BLaER1 treated with 17β-estradiol and CSF1 and Interleukin-3, amounts not matched to agents 10 nM and 100 nM (cell line): Measurements from ENCODE around the gene KRT74.

ENCODE experiments used
- H3K27ac ChIP-seq, 11 experiments: shearing (Covaris generic); formaldehyde crosslinking; 2 replicates each; pipeline ENCODE4 v1.8.1; 2022
- H3K27me3 ChIP-seq, 11 experiments: shearing (Covaris generic); formaldehyde crosslinking; 2 replicates each; pipeline ENCODE4 v1.8.1; 2022
- H3K36me3 ChIP-seq, 11 experiments: shearing (Covaris generic); formaldehyde crosslinking; 2 replicates each; pipeline ENCODE4 v1.8.1; 2022
- H3K4me1 ChIP-seq, 10 experiments: shearing (Covaris generic); formaldehyde crosslinking; 2 replicates each; pipeline ENCODE4 v1.8.1; 2022
- H3K4me2 ChIP-seq, 11 experiments: shearing (Covaris generic); formaldehyde crosslinking; 2 replicates each; pipeline ENCODE4 v1.8.1; 2022
- H3K4me3 ChIP-seq, 10 experiments: shearing (Covaris generic); formaldehyde crosslinking; 2 replicates each; pipeline ENCODE4 v1.8.1; 2022
- H3K9ac ChIP-seq, 11 experiments: shearing (Covaris generic); formaldehyde crosslinking; 2 replicates each; pipeline ENCODE4 v1.8.1; 2022
- H3K9me3 ChIP-seq, 11 experiments: shearing (Covaris generic); formaldehyde crosslinking; replicated peaks in 1 of 11; 2 replicates each; pipeline ENCODE4 v1.8.1; 2022
- H4K20me1 ChIP-seq, 11 experiments: shearing (Covaris generic); formaldehyde crosslinking; 2 replicates each; pipeline ENCODE4 v1.8.1; 2022
- Cebpa-rat ChIP-seq, 11 experiments: shearing (Covaris generic); IDR thresholded peaks; 2 replicates each; pipeline ENCODE4 v1.8.1; 2022

KRT74 gene

DNA sequence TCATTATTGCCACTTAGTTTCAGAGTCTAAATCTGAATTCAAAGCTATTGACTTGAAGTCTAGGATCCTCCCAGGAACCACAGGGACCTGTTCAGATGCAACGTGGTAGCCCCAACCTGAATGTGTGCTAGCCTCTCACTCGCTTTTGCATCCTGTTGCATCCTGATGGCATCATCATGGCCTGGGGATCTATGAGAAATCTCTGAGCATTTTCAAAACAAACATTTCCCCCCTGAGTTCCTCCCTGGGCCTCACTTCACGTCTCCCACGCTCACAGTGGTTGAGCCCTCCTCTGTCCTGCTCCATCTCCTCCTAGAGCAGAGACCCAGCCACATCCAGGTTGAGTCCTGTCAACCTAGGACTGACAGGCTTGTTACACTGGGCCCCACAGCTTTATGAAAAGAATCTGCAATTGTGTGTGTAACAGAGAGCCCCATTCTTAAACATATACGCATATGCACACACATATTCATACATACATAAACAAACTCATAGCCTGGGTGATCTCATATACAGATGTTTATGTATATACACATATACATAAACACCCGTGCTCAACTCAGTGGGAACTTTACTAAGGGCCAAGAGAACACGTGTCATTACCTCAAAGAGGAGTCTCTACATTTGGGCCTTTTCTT is 33.1 kb upstream of the KRT74 start:
- H3K9ac ChIP-seq: no peak overlapping the region
- H4K20me1 ChIP-seq: no peaks in the 10 kb centered on the region
- H3K4me1 ChIP-seq: no peaks in the 10 kb centered on the region
- H3K9me3 ChIP-seq: 0 out of 22 replicates have a peak, but pooled peaks cover 0 to under 1% (median 0%) of the 10 kb centered on the region in 11 experiments
- H3K4me3 ChIP-seq: no peak overlapping the region
- H3K4me2 ChIP-seq: no peak overlapping the region
- H3K27me3 ChIP-seq: no peaks in the 10 kb centered on the region
- no peak for TF ChIP-seq Cebpa-rat (IDR thresholded peaks at IDR 0.05)
- no peak overlapping the region for H3K27ac ChIP-seq
- no peaks in the 10 kb centered on the region for H3K36me3 ChIP-seq

DNA sequence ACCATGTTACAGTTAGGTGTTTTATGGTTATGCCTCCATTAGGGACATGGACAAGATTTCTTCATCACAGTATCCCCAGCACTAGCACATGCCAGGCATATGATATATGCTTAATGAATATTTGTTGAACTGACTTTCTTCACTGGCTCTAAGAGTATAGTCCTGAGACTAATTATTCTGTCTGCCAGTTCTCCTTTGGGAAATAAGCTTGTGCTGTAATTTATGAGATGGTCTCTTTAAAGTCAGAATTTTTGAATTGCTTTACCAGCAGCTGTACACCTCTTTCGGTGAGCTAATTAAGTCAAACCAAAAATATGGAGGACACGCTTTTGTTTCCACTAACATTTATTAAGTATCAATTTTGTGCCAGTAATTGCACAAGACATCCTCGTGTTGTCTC is 32.5 kb upstream of the KRT74 start:
- Histone ChIP-seq H3K27me3 (no peaks in the 10 kb centered on the region), H3K27ac (no peak overlapping the region)

DNA sequence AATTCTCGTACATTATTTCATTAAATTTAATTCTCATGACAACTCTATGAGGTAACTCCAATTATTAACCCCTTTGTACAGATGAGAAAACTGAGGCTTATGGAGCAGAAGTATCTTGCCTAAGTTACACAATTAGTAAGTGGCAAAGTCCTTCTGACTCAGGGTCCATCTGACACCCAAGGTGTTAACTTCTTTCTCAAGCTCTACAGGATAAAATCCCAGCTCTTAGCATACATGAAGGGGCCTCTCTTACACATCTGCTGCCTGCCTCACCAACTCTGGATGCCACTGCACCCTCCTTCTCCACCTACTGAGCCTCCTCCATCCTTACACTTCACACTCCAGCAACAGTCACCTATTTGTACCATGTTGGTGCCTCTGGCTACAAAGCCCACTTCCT is 31.9 kb upstream of the KRT74 start:
- Histone ChIP-seq H3K4me3 (no peak overlapping the region), H3K9ac (no peak overlapping the region), H3K36me3 (no peaks in the 10 kb centered on the region), H4K20me1 (no peaks in the 10 kb centered on the region), H3K27ac (no peak overlapping the region), H3K9me3 (peaks cover 0 to 11% (median 9%) of the 10 kb centered on the region in 11 experiments; a peak in 15 of 22 replicates), H3K4me2 (no peak overlapping the region), H3K27me3 (no peaks in the 10 kb centered on the region), H3K4me1 (no peaks in the 10 kb centered on the region)
- no peak for TF ChIP-seq Cebpa-rat (IDR thresholded peaks at IDR 0.05)

More for the DNA sequence above, 32.5 kb upstream of the KRT74 start:
- peaks cover 0 to 7% (median 4%) of the 10 kb centered on the region in 11 experiments; a peak in 14 of 22 replicates for H3K9me3 ChIP-seq
- no peak overlapping the region for H3K9ac ChIP-seq
- no peak overlapping the region for H3K4me2 ChIP-seq
- no peaks in the 10 kb centered on the region for H4K20me1 ChIP-seq
- H3K36me3 ChIP-seq: no peaks in the 10 kb centered on the region
- H3K4me1 ChIP-seq: no peaks in the 10 kb centered on the region
- no peak overlapping the region for H3K4me3 ChIP-seq
- TF ChIP-seq Cebpa-rat (IDR thresholded peaks at IDR 0.05): no peak

DNA sequence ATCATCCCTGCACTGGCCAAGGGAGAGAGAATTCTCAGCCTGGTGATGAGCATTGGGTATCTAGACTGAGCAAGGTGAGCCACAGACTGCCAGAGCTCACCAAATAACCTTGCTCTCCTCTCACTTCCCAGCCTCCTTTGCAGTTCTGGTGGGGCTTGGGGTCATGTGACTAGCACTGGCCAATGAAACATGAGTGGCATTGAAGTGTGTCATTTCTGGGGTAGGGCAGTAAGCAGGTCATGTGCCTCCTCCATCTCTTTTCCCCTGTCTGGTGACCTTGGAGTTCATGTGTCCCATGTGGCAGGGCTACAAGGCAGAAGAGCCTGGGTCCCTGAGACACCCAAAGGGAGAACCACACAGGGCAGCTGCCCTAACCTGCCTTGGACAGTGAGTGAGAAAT is 31.2 kb upstream of the KRT74 start:
- Histone ChIP-seq H3K4me2 (no peak overlapping the region), H4K20me1 (no peaks in the 10 kb centered on the region), H3K27ac (no peak overlapping the region), H3K4me1 (no peaks in the 10 kb centered on the region), H3K9ac (no peak overlapping the region), H3K4me3 (no peak overlapping the region), H3K27me3 (no peaks in the 10 kb centered on the region), H3K9me3 (peaks cover 0 to 13% (median 9%) of the 10 kb centered on the region in 11 experiments; a peak in 15 of 22 replicates), H3K36me3 (no peaks in the 10 kb centered on the region)
- no peak for TF ChIP-seq Cebpa-rat (IDR thresholded peaks at IDR 0.05)

DNA sequence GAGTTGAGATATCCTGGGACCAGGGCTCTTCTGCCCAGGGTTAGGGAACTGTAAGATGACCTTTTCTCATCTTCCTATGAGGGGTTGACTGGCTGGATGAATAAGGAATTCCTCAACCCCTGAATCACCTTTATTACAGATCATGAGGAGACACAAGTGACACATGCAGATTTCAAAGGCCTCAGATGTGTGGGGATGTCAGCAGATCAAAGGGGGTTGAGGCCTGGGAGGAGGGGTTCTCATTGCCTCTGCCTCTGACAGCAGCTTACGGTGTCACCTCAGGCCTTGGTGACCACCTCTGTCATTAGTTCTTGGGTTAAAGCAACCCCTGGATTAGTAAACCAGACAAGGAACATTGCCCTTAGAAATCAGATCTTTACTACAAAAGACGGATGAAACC is 29.7 kb upstream of the KRT74 start:
- Histone ChIP-seq H3K9me3 (peaks cover 0 to 13% (median 9%) of the 10 kb centered on the region in 11 experiments; a peak in 15 of 22 replicates), H3K36me3 (no peaks in the 10 kb centered on the region), H3K27me3 (no peaks in the 10 kb centered on the region), H3K4me2 (no peak overlapping the region), H4K20me1 (no peaks in the 10 kb centered on the region), H3K4me3 (no peak overlapping the region), H3K4me1 (no peaks in the 10 kb centered on the region), H3K27ac (no peak overlapping the region), H3K9ac (no peak overlapping the region)
- TF ChIP-seq Cebpa-rat (IDR thresholded peaks at IDR 0.05): no peak

DNA sequence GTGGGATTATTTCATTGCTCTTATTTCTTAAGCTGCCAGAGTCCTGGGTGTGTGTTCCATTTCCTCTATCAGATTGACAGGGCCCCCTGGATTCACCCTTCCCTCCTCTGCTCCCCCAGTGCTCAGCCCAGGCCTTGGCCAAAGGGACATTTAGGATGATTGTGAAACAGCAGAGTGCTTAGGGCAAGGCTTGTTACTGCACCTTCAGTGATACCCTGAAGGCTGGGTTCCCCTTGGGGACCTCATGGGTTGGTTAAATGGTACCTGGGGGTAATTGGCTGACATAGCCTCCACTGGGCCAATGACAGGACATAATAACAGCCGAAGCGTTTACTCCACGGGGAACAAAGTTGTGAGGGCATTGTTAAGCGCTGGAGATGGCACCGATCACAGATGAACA is 28.9 kb upstream of the KRT74 start:
- no peak overlapping the region for H3K4me2 ChIP-seq
- no peak overlapping the region for H3K9ac ChIP-seq
- H3K4me3 ChIP-seq: no peak overlapping the region
- H3K36me3 ChIP-seq: no peaks in the 10 kb centered on the region
- no peaks in the 10 kb centered on the region; a peak in 1 of 22 replicates for H4K20me1 ChIP-seq
- H3K27ac ChIP-seq: no peak overlapping the region
- no peaks in the 10 kb centered on the region for H3K27me3 ChIP-seq
- H3K4me1 ChIP-seq: no peaks in the 10 kb centered on the region
- no peak for TF ChIP-seq Cebpa-rat (IDR thresholded peaks at IDR 0.05)
- H3K9me3 ChIP-seq: peaks cover 0 to 13% (median 9%) of the 10 kb centered on the region in 11 experiments; a peak in 15 of 22 replicates

DNA sequence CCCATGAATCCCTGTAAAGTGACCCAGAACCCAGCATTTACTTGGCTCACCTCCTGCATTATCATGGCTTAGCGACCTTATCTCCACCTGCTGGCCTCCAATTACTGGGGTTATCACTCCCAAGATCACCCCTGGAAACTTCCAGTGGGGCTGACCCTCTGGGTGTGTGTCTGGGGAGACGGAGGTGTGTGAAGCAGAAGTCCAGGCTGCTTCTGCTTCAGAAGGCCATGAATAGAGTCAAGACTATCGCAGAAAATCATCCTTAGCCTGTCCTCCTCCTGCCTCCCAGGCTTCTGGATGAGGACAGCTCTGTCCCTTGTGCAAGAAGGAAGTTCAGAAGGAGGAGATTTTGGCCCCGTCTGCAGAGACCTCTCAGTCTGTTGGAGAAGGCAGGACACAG is 28.0 kb upstream of the KRT74 start:
- Histone ChIP-seq H3K9ac (no peak overlapping the region), H3K4me2 (no peak overlapping the region), H3K36me3 (no peaks in the 10 kb centered on the region), H3K27ac (no peak overlapping the region), H3K4me3 (no peak overlapping the region), H3K27me3 (no peaks in the 10 kb centered on the region), H3K4me1 (no peaks in the 10 kb centered on the region), H4K20me1 (no peaks in the 10 kb centered on the region; a peak in 1 of 22 replicates), H3K9me3 (peaks cover 0 to 13% (median 9%) of the 10 kb centered on the region in 11 experiments; a peak in 15 of 22 replicates)
- TF ChIP-seq Cebpa-rat (IDR thresholded peaks at IDR 0.05): no peak

DNA sequence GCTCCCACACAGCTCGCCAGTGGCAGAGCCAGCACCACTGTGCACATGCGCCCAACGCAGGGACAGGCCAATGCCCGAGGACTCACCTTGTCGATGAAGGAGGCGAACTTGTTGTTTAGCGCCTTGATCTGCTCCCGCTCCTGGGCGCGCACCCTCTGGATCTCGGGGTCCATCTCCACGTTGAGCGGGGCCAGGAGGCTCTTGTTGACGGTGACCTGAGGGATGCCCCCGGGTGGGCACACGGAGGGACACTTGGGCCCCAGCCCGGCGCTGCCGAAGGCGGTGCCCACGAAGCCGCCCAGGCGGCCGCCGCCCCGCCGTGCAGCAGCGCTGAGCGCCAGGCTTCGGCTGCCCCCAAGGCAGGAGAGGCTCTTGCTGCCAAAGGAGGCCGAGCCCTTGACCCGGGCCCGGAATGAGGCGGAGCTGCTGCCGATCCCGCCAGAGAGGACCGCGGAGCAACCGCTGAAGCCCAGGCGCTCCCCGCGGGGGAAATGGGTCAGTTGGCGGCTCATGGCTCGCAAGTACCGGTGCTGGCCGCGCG is 27.4 kb upstream of the KRT74 start, which contains the start of gene KRT72:
Gene KRT72 (minus strand): TSS at position 523 of the 541 bp plus-strand sequence. CDS start 11 bp downstream, at position 512.
- no peak for TF ChIP-seq Cebpa-rat (IDR thresholded peaks at IDR 0.05)
- peaks cover 0 to 13% (median 9%) of the 10 kb centered on the region in 11 experiments; a peak in 15 of 22 replicates for H3K9me3 ChIP-seq
- H3K4me1 ChIP-seq: no peaks in the 10 kb centered on the region
- no peaks in the 10 kb centered on the region for H3K27me3 ChIP-seq
- H3K9ac ChIP-seq: no peak within 1 kb of the TSS
- no peak within 1 kb of the TSS for H3K27ac ChIP-seq
- no peak within 1 kb of the TSS for H3K4me2 ChIP-seq
- no peaks in the 10 kb centered on the region; a peak in 1 of 22 replicates for H4K20me1 ChIP-seq
- no peaks in the 10 kb centered on the region for H3K36me3 ChIP-seq
- no peak within 1 kb of the TSS for H3K4me3 ChIP-seq

DNA sequence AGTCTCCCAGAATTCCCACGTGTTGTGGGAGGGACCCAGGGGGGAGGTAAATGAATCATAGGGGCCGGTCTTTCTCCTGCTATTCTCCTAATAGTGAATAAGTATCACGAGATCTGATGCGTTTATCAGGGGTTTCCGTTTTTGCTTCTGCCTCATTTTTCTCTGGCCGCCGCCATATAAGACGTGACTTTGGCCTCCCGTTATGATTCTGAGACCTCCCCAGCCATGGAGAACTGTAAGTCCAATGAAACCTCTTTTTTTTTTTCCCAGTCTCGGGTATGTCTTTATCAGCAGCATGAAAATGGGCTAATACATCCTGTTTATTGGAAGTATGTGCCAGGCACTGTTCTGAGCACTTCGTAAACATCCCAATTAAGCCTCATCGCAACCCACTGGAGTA is 26.8 kb upstream of the KRT74 start:
- Histone ChIP-seq H3K36me3 (no peaks in the 10 kb centered on the region), H4K20me1 (no peaks in the 10 kb centered on the region; a peak in 1 of 22 replicates), H3K27me3 (no peaks in the 10 kb centered on the region), H3K4me2 (no peak overlapping the region), H3K27ac (no peak overlapping the region), H3K9me3 (peaks cover 0 to 13% (median 9%) of the 10 kb centered on the region in 11 experiments; a peak in 15 of 22 replicates), H3K4me1 (no peaks in the 10 kb centered on the region), H3K9ac (no peak overlapping the region), H3K4me3 (no peak overlapping the region)
- TF ChIP-seq Cebpa-rat (IDR thresholded peaks at IDR 0.05): no peak

DNA sequence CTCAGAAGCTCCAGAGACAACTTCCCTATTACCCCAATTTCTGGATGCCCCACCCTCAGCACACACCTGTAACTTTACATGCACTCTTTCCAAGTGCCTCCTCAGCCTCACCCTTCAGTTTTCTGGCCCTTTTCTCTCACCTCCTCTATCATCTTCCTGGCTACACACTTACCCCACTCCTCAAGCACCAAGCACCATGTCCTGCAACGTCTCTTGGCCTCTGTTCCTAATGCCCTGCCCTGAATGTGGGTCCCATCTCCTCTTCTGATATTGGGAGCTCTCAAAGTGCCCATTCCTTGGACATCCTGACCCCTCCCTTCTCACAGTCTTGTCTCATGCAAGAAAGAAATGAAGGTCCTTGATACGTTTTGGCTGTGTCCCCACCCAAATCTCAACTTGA is 26.4 kb upstream of the KRT74 start:
- TF ChIP-seq Cebpa-rat (IDR thresholded peaks at IDR 0.05): no peak
- Histone ChIP-seq H3K9ac (no peak overlapping the region), H4K20me1 (no peaks in the 10 kb centered on the region; a peak in 1 of 22 replicates), H3K4me2 (no peak overlapping the region), H3K27me3 (no peaks in the 10 kb centered on the region), H3K9me3 (peaks cover 0 to 13% (median 9%) of the 10 kb centered on the region in 11 experiments; a peak in 15 of 22 replicates), H3K27ac (no peak overlapping the region), H3K4me1 (no peaks in the 10 kb centered on the region), H3K4me3 (no peak overlapping the region), H3K36me3 (no peaks in the 10 kb centered on the region)
